HG03575 (cell line): ENCODE results near the gene TMEM51.

Source experiments
- ATAC-seq: cut with Tn5 transposase; IDR thresholded peaks from one replicate; pipeline ENCODE4 v1.9.1; 2021; ENCODE audit not compliant: unreplicated experiment, insufficient number of reproducible peaks, low FRiP score; ENCODE audit errors: extremely low read depth

The TMEM51 gene

GRCh38 chr1:15187175-15188129 lies 33.9 kb downstream of the TMEM51 start:
- ATAC-seq, result no peak

DNA sequence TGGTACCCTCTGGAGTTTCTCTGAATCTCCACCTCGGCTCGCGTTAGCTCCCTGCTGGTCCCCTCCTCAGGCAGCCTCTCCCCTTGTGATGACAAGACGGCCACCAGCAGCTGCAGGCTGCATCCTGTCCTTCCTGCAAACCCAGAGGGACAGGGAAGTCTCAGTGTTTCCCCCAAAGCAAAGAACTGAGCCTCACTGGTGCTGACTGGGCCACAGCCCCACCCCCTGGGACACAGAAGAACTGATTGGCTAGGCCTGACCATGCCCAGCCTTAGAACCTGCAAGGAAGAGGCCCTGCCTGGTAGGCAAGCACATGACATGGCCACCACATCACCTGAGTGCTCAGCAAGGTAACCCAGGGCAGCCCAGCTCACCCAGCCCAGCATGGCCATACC lies 34.6 kb downstream of the TMEM51 start:
- no peak for ATAC-seq

DNA sequence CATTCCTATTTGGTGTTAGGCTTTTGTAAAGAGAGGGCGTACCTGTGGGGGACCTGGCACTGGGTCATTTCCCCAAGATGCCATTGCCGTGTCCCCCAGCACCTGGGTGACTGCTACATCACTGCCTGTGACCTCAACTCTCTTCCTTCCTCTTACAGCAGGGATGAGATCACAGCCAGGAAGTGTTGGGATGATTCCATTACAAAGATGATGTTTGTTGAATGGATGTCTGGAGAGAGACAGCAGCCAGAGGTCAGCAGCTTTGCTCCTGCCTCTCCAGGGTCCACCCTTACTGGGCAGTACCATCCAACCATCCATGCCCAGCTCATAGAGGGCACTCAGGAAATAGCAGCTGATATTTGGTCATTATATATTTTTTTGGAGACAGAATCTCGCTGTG lies 35.1 kb downstream of the TMEM51 start:
- ATAC-seq, result no peak

DNA sequence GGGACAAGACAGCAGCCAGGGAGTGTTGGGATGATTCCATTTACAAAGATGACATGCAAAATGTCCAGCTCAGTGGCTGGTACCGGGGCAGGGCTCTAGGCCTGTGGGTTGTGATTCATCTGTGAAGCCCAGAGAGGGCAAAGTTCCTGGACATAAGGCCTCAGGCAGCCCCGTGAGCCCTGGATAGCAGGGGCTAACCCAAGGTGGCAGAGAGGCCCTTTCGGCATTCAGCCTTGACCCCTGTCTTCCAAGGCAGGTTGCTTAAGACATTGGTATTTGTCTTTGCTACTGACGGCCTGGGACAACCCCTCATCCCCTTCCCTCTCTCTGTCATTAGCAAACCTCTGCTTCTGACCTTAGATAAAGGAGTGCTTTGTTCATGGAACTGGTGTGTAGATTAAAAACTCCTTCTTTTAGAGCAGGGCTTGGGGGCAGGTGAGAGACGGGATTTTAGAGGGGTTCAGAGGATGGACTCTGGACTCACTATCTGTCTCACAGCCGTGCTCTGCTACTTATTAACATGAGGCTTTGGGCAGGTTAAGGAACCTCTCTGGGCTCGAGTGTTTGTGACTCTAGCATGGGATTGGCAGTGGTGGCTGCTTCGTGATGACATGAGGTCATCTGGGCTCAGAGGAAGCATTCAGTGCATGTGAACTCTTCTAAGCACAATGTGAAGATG lies 36.3 kb downstream of the TMEM51 start:
- ATAC-seq, result no peak

- ATAC-seq, result no peak
These were observed 37.7 kb downstream of the TMEM51 start for GRCh38 chr1:15191267-15191666.

- ATAC-seq, result no peak
These were observed 38.2 kb downstream of the TMEM51 start for GRCh38 chr1:15191770-15192169.

DNA sequence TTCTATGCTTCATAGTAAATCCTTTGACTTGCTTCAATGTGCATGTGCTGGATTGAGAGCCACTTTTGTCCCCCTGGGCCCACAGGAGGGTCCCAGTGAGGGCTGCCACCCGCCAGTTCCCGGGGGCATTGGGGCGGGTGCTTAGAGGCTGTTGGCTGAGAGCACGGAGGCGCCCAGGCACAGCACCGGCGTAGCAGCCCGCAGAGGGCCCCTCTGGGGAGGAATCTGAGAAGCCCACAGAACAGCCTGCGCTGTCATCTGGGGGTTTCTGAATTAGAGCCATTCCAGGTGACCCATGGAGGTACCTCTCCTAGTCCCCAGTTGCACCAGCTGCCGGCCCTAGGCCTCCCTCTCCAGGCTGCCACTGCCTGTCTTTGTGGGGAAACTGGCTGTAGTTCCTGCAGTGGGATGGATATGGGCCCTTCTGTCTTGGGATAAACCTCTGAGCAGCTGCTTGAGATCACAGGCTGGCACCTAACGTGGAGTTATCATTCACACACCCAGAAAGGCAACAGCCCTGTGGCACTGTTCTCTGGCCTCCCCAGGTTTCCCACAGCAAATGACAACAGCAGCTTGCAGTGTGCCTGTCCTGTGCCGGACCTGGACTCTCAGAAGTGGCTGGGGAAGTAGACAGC lies 39.5 kb downstream of the TMEM51 start:
- ATAC-seq, result no peak

GRCh38 chr1:15195420-15196052 lies 42.0 kb downstream of the TMEM51 start:
- ATAC-seq, result no peak

- ATAC-seq, result no peak
These were observed 42.5 kb downstream of the TMEM51 start for GRCh38 chr1:15196069-15196468.

GRCh38 chr1:15196807-15197530 lies 43.4 kb downstream of the TMEM51 start:
- ATAC-seq, result no peak

- no peak for ATAC-seq
These were observed 44.3 kb downstream of the TMEM51 start for GRCh38 chr1:15197591-15198447.

GRCh38 chr1:15198684-15199083 lies 45.1 kb downstream of the TMEM51 start:
- no peak for ATAC-seq

DNA sequence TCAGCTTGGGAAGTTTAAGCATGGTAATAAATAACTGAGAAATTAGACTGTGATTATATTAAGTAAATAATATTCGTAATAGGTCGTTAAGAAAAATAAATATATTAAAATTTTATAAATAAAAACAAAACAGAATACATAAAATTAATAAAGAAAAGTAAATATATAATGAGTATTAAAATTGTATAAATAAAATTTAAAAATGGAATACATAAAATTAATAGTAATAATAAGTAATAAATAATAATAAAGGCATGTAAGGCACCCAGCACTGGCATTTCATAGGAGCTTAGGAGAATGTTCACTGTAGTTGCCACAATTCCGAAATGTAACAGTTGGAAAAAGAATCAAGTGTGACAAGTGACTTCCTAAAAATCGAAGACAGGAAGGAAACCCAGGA lies 47.7 kb downstream of the TMEM51 start:
- no peak for ATAC-seq

GRCh38 chr1:15201849-15202551 lies 48.5 kb downstream of the TMEM51 start:
- no peak for ATAC-seq

DNA sequence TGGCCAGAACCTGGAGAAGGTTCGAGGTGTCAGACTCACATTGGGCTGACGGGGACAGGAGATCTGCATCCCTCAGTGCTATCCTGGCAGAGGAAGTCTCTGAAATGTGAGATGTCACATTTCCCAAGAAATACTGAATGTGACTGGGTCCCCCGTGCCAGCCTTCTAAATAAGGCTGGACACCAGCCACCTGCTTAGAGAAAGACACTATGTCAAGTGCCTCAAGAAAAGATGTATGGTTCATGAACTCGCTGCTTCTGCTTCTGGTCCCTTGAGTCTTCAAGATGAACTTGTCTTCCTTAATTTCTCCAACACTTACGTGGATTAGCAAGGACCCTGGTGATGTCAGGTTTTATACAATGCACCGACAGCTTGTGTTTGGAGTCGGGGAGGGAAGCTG lies 51.4 kb downstream of the TMEM51 start:
- no peak for ATAC-seq

GRCh38 chr1:15205586-15206346 lies 52.2 kb downstream of the TMEM51 start:
- no peak for ATAC-seq
